GM12878 (cell line): ENCODE results near the gene RRAGD. TPM values are rescaled to one million over a fixed set of nuclear protein-coding genes. Genes with fewer than 3 reads are reported as not detected.

Source experiments
- ATAC-seq: fragments of 200-7000 bp; cut with Tn5 transposase; 3 replicates; pipeline ENCODE4 v1.9.1; 2020; ENCODE audit warnings: mild to moderate bottlenecking, moderate library complexity
- BruUV-seq: library from RNA; stranded (reverse); fragments of 400-500 nt; replicated peaks from 2 replicates; lab custom pipeline; 2021; lab: Mats Ljungman, UMichigan
- CTCF ChIA-PET: fragments of 300-600 bp; sonication (Branson Sonifier 250); formaldehyde crosslinking; extraction: SDS; loops from one replicate; lab custom pipeline; 2021; ENCODE audit warnings: inconsistent platforms; lab: Yijun Ruan, JAX
- POLR2A ChIA-PET: fragments of 350-600 bp; formaldehyde crosslinking; extraction: SDS; loops from one replicate; lab custom pipeline; 2021; ENCODE audit warnings: inconsistent platforms; lab: Charles Lee
- RAD21 ChIA-PET: fragments of 300-600 bp; sonication (Branson Sonifier 250); formaldehyde crosslinking; loops from one replicate; lab custom pipeline; 2023; ENCODE audit warnings: antibody characterized with exemption; ENCODE audit not compliant: unreplicated experiment; lab: Charles Lee
- SMC1A ChIA-PET: fragments of 300-600 bp; sonication (Branson Sonifier 250); formaldehyde crosslinking; loops from one replicate; lab custom pipeline; 2023; ENCODE audit not compliant: unreplicated experiment, uncharacterized antibody; lab: Charles Lee
- DNase-seq: peaks from one replicate; pipeline ENCODE4 v3.0.0-alpha.2; 2011; ENCODE audit warnings: low read depth, low spot score
- FAIRE-seq: peaks from 3 replicates; lab custom pipeline; 2011; peaks lifted over from hg19 to GRCh38; lab: Jason Lieb, UNC
- H2AFZ ChIP-seq: 2 replicates; pipeline ENCODE4 v1.6.0; 2011; ENCODE audit warnings: low read depth, low read length, control low read depth; ENCODE audit not compliant: control insufficient read depth
- H3K27ac ChIP-seq: 2 replicates; pipeline ENCODE4 v1.5.1; 2011; ENCODE audit warnings: control low read depth; ENCODE audit not compliant: control insufficient read depth, insufficient read depth
- H3K27me3 ChIP-seq, 2 experiments: replicated peaks in 1 of 2; 2 replicates each; pipeline versions ENCODE4 v1.6.0 to v1.6.1; 2011; ENCODE audit warnings: low read length in 1 of 2; ENCODE audit not compliant: control insufficient read depth in 2 of 2, insufficient read depth in 2 of 2
- H3K36me3 ChIP-seq, 2 experiments: 2 replicates each; pipeline ENCODE4 v1.5.1; 2011; ENCODE audit warnings: low read length in 1 of 2; ENCODE audit not compliant: control insufficient read depth in 2 of 2, insufficient read depth in 2 of 2
- H3K4me1 ChIP-seq: 2 replicates; pipeline ENCODE4 v1.6.1; 2011; ENCODE audit warnings: mild to moderate bottlenecking, low read length, moderate library complexity, mixed read lengths; ENCODE audit not compliant: control insufficient read depth, insufficient read depth
- H3K4me2 ChIP-seq: 2 replicates; pipeline ENCODE4 v1.6.0; 2011; ENCODE audit warnings: control low read depth; ENCODE audit not compliant: control insufficient read depth, insufficient read depth
- H3K4me3 ChIP-seq: fragments of 200-600 bp; sonication (generic); 2 replicates; pipeline ENCODE4 v1.5.1; 2016
- H3K79me2 ChIP-seq: 2 replicates; pipeline ENCODE4 v1.6.0; 2011; ENCODE audit warnings: low read length; ENCODE audit not compliant: control insufficient read depth, insufficient read depth
- H3K9ac ChIP-seq: 2 replicates; pipeline ENCODE4 v1.8.0; 2011; ENCODE audit warnings: low read length, control low read depth, mixed read lengths; ENCODE audit not compliant: control insufficient read depth, insufficient read depth
- H3K9me3 ChIP-seq: replicated peaks from 3 replicates; pipeline ENCODE4 v1.5.1; 2011; ENCODE audit warnings: mild to moderate bottlenecking, low read length; ENCODE audit not compliant: control insufficient read depth, insufficient read depth
- H4K20me1 ChIP-seq: 2 replicates; pipeline ENCODE4 v1.6.0; 2011; ENCODE audit not compliant: control insufficient read depth, insufficient read depth
- BCL11A ChIP-seq: IDR thresholded peaks from 2 replicates; pipeline ENCODE4 v1.6.1; 2011; ENCODE audit warnings: low read depth, low read length
- BCLAF1 ChIP-seq: fragments of 450-650 bp; IDR thresholded peaks from 2 replicates; pipeline ENCODE4 v1.6.1; 2017; ENCODE audit warnings: antibody characterized with exemption, mild to moderate bottlenecking, moderate library complexity
- CREM ChIP-seq: IDR thresholded peaks from 2 replicates; pipeline ENCODE4 v1.6.1; 2014; ENCODE audit warnings: antibody characterized with exemption, low read depth
- KLF5 ChIP-seq: fragments of 450-650 bp; IDR thresholded peaks from 2 replicates; pipeline ENCODE4 v1.6.1; 2014; ENCODE audit warnings: mild to moderate bottlenecking; ENCODE audit not compliant: partially characterized antibody
- POLR2A ChIP-seq: IDR thresholded peaks from 2 replicates; pipeline ENCODE4 v1.6.1; 2011; ENCODE audit warnings: low read depth, mild to moderate bottlenecking, low read length
- RAD51 ChIP-seq: fragments of 450-650 bp; IDR thresholded peaks from 2 replicates; pipeline ENCODE4 v1.6.1; 2016; ENCODE audit warnings: moderate library complexity, mild to moderate bottlenecking, inconsistent platforms
- SMC3 ChIP-seq: IDR thresholded peaks from 2 replicates; pipeline ENCODE4 v1.6.1; 2011; ENCODE audit warnings: low read length, improper control_type of control experiment, borderline replicate concordance
- TCF12 ChIP-seq: IDR thresholded peaks from 2 replicates; pipeline ENCODE4 v1.6.1; 2011; ENCODE audit warnings: low read depth, mild to moderate bottlenecking, low read length
- ZNF217 ChIP-seq: fragments of 450-650 bp; IDR thresholded peaks from 2 replicates; pipeline ENCODE4 v1.6.1; 2017; ENCODE audit warnings: antibody characterized with exemption, mild to moderate bottlenecking
- WGBS: methylation state at CpG from one replicate; pipeline ENCODE4 v1.1.6; 2016; ENCODE audit warnings: low lambda C conversion rate; ENCODE audit not compliant: insufficient replicate concordance, insufficient coverage; ENCODE audit errors: missing lambda C conversion rate; 5-methylcytosine and 5-hydroxymethylcytosine counted together
- in situ Hi-C: fragments of 300-500 bp; cut with MboI; formaldehyde crosslinking; loops from 9 replicates; pipeline ENCODE4 v1.14.3; 2018; ENCODE audit warnings: mixed read lengths
- intact Hi-C: fragments of 100-400 bp; cut with micrococcal nuclease; formaldehyde crosslinking; loops from one replicate; pipeline ENCODE4 v1.14.2; 2022; ENCODE audit not compliant: unreplicated experiment
- polyA plus RNA-seq, 11 experiments: library from polyadenylated mRNA; depleted of rRNA in 4 of 11; unstranded in 6 of 11; stranded (reverse) in 5 of 11; fragments of >200 nt; fragmentation: Nextera tagmentation in 4 of 11; fragmentation: Illumina TruSeq in 1 of 11; extraction: Ambion mirVana in 4 of 11; extraction: Trizol in 1 of 11; gene quantifications; 1 replicate in 1 of 11; 2 replicates in 10 of 11; pipeline versions ENCODE4 v1.2.1 to v1.2.3, GENCODE V29; 2011 to 2016; ENCODE audit warnings: inconsistent platforms in 2 of 11, missing spikeins in 2 of 11, low read depth in 1 of 11
- total RNA-seq, 4 experiments: library from RNA; depleted of rRNA in 3 of 4; stranded (reverse); fragments of >200 nt in 3 of 4; fragmentation: Illumina TruSeq in 1 of 4; extraction: Trizol in 1 of 4; gene quantifications; 2 replicates each; pipeline versions ENCODE4 v1.2.1 to v1.2.3, GENCODE V29; 2013 to 2021

Gene RRAGD
- total and polyA plus RNA-seq, 10 of the 15 experiments (the other 5 are each of a cell fraction or from before 2014, with no cell fraction given) = 4.6 to 17.4 (median 8.5) TPM

GRCh38 chr6:89439014-89439413 is 26.9 kb upstream of the RRAGD start:
- WGBS = 70% methylated on average over 2 of the region's 2 CpGs
- no peaks in the 10 kb centered on the region; the same call in 1 of the 2 replicates for H3K4me1 ChIP-seq
- SMC1A ChIA-PET = interaction anchor here (1.1 kb wide), 1 partner anchor 501 kb away, joined by 3 read pairs; no protein-coding TSS in a partner anchor
- peaks cover 0 to under 1% of the 10 kb centered on the region in 2 experiments; a peak in 2 of 4 replicates for H3K27me3 ChIP-seq
- ATAC-seq (no peak), FAIRE-seq (no peak), DNase-seq (no peak)
- CTCF ChIA-PET = no interaction called here
- TF ChIP-seq SMC3 (no peak), BCL11A (no peak), POLR2A (no peak), BCLAF1 (no peak), ZNF217 (no peak), TCF12 (no peak), CREM (no peak), RAD51 (no peak), KLF5 (no peak)
- H3K36me3 ChIP-seq = no peaks in the 10 kb centered on the region
- POLR2A ChIA-PET = no interaction called here
- no peak overlapping the region for H3K9ac ChIP-seq
- in situ Hi-C loops (no loop called here), intact Hi-C loops (no loop called here)
- BruUV-seq = no TSS peak
- H4K20me1 ChIP-seq = no peaks in the 10 kb centered on the region
- RAD21 ChIA-PET = no interaction called here
- H3K27ac ChIP-seq = no peak overlapping the region
- no peaks in the 10 kb centered on the region for H3K79me2 ChIP-seq
- H3K4me2 ChIP-seq = no peak overlapping the region
- H3K4me3 ChIP-seq = no peak overlapping the region
- H3K9me3 ChIP-seq = no peaks in the 10 kb centered on the region
- no peak overlapping the region for H2AFZ ChIP-seq
